ENCODE results near the gene NEAT1. TPM values are rescaled to one million over a fixed set of nuclear protein-coding genes. Genes with fewer than 3 reads are reported as not detected.
A peak's percentile ranks its signal among the peaks of the same experiment; 100 is the strongest.

Gene NEAT1
- total RNA-seq, 1 donor from 2014 or later, result 333 TPM

DNA sequence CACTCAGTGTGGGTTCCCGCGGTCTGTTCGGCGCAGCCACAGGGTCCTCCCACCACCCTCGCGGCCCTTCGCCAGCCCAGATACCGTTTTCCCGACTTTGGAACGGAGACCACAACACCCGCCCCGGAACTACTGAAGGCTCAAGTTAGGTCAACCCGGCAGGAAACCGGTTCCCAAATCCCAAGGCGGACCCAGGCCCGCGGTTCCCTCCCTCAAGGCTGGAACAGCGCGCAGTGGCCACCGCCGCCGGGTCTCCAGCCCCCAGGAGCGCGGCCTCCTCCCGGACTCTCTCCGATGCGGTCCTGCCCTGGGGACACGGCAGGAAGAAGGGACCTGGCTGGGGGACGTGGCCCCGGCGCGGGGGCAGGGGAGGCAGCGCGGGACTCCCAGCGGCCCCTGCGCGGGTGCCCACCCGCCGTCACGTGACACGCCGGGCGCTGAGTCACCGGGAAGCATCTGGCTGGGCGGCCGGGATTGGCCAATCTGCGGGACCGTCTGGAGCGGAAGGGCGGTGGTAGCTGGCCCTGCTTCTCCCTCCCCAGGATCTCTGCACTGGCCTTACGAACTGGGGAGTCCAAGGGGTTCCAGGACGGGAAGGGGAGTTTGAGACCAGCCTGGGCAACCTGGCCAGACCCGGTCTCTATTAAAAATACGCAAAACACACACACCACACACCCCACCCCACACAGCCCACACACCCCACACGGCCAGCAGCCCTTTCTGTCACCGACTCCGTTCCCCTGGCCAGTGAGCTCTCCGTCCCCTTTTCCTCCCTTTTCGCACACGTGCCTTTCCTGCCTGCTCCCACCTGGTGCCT is 54.8 kb downstream of the NEAT1 start:
- H3K36me3 Mint-ChIP-seq (ENCODE audit: low read depth), result no peaks in the 10 kb centered on the region
- H3K4me1 Mint-ChIP-seq (ENCODE audit: low read depth), result peaks cover 56% of the 10 kb centered on the region
- TF ChIP-seq, protein P1, sequence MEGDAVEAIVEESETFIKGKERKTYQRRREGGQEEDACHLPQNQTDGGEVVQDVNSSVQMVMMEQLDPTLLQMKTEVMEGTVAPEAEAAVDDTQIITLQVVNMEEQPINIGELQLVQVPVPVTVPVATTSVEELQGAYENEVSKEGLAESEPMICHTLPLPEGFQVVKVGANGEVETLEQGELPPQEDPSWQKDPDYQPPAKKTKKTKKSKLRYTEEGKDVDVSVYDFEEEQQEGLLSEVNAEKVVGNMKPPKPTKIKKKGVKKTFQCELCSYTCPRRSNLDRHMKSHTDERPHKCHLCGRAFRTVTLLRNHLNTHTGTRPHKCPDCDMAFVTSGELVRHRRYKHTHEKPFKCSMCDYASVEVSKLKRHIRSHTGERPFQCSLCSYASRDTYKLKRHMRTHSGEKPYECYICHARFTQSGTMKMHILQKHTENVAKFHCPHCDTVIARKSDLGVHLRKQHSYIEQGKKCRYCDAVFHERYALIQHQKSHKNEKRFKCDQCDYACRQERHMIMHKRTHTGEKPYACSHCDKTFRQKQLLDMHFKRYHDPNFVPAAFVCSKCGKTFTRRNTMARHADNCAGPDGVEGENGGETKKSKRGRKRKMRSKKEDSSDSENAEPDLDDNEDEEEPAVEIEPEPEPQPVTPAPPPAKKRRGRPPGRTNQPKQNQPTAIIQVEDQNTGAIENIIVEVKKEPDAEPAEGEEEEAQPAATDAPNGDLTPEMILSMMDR (IDR thresholded peaks at IDR 0.05), result no peak
- DNase-seq (ENCODE audit: low spot score), result peak; percentile 99
- H3K27me3 Mint-ChIP-seq (ENCODE audit: low read depth), result no peaks in the 10 kb centered on the region
- no peaks in the 10 kb centered on the region for H3K9me3 Mint-ChIP-seq (ENCODE audit: low read depth)
- peak overlapping the region; percentile 86 for H3K4me3 Mint-ChIP-seq (ENCODE audit: unreplicated experiment)
- H3K27ac Mint-ChIP-seq (ENCODE audit: unreplicated experiment), result peak overlapping the region; percentile 99

DNA sequence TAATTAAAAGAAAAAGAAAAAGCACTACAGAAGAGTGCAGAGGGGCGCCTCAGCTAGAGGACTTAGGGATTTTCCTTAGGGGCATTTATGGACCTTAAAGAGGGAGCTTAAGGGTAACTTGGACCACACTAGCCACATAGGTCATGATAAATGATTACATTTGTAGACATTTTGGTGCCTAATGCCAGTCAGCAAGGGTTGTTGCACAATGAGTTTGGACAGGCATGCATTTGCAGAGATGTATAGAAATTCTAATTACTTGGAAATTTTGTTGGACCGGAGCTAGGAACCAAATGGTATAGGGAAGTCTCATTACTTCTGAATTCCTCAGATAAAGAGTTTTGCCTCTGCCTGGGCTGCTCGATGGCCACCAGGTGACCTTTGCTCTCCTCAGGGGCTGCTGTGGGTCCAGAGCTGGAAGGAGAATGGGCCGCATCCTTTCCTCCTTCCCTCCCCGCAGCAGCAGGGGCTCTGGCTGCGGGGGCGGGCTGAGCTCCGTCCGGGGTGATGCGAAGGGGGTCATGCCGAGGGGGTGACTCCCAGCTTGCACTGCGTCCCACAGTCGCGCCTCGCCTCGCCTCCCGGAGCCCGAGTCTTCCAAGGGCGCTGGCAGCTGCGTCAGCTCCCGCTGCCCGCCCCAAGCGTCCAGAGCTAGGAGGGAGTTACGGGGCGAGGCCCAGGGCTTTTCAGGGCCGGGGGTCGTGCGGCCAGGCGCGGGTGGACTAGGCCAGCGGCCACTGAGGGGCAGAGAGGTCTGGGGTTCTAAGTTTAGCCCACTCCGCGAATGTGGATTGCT is 56.0 kb downstream of the NEAT1 start:
- no peaks in the 10 kb centered on the region for H3K36me3 Mint-ChIP-seq (ENCODE audit: low read depth)
- TF ChIP-seq, protein P1 (IDR thresholded peaks at IDR 0.05), result no peak
- no peaks in the 10 kb centered on the region for H3K9me3 Mint-ChIP-seq (ENCODE audit: low read depth)
- peak overlapping the region; percentile 91 for H3K27ac Mint-ChIP-seq (ENCODE audit: unreplicated experiment)
- no peak overlapping the region for H3K4me3 Mint-ChIP-seq (ENCODE audit: unreplicated experiment)
- peak; percentile 92 for DNase-seq (ENCODE audit: low spot score)
- peaks cover 50% of the 10 kb centered on the region for H3K4me1 Mint-ChIP-seq (ENCODE audit: low read depth)
- H3K27me3 Mint-ChIP-seq (ENCODE audit: low read depth), result no peaks in the 10 kb centered on the region

DNA sequence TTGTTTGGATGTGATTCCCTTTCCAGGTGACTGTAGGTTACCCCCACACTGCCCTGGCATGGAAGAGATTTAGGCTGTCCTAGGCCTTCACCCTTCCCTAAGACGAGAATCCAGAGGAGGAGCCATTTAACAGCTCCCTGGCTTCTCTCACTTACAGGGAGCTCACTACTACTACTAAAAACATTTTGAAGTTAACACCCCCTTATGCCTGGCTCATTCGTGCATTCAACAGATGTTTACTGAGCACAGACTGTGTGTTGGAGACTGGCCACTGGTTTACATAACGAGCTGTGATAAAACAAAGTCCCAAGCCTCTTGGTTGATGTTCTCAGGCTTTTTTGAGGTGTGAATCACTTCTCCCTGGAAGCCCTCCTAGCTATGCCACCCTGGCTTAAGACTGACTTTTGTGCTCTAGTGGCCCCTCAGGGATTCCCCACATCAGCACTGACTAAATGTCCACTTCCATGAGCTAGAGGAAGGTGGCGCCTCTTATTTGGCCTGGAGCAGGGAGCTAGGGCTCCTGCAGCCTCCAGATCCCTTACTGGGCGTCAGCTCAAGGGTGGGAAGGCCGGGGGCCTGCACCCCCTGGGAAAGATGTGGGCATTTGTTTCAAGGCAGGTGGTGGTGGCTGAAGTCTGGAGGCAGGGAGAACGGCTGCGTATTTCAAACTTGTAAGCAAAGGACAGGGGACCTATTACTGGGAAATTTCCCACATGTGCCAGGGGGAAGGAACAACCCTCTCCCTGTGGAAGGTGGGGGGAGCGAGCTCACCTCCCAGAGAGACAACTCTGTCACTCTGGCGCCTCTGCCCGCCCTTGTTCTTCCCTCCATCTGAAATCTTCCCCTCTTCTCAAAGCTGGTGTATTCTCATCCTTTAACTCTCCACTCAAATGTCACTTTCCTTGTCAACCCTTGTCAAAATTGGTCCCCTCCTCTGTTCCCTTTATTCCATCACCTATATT is 56.9 kb downstream of the NEAT1 start:
- Mint-ChIP-seq H3K27me3 (ENCODE audit: low read depth) (no peaks in the 10 kb centered on the region), H3K4me3 (ENCODE audit: unreplicated experiment) (peak overlapping the region; percentile 26), H3K36me3 (ENCODE audit: low read depth) (no peaks in the 10 kb centered on the region), H3K4me1 (ENCODE audit: low read depth) (peaks cover 55% of the 10 kb centered on the region), H3K9me3 (ENCODE audit: low read depth) (no peaks in the 10 kb centered on the region), H3K27ac (ENCODE audit: unreplicated experiment) (peak overlapping the region; percentile 91)
- TF ChIP-seq, protein P1 (IDR thresholded peaks at IDR 0.05), result peak; percentile 71
- peak; percentile 59 for DNase-seq (ENCODE audit: low spot score)

DNA sequence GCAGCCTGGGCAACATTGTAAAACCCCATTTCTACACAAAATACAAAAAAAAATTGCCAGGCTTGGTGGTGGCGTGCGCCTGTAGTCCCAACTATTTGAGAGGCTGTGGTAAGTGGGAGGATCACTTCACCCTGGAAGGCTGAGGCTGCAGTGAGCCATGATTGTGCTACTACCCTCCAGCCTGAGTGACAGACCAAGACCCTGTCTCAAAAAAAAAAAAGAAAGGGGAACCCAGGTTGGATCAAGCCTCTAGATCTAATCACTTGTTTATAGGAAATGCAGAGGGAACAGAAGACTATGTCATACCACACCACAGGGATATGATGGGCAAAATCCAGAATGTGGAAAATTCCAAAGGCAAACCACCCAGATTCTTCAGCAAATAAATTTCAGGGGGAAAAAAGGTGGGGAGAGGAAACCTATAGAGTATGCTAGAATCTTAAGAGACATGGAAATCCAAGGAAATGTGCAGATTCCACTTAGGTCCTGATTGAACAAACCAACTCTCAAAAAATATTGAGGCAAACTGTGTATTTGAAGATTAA is 59.8 kb downstream of the NEAT1 start:
- no peak overlapping the region for H3K4me3 Mint-ChIP-seq (ENCODE audit: unreplicated experiment)
- DNase-seq (ENCODE audit: low spot score), result no peak
- TF ChIP-seq, protein P1 (IDR thresholded peaks at IDR 0.05), result no peak
- no peaks in the 10 kb centered on the region for H3K36me3 Mint-ChIP-seq (ENCODE audit: low read depth)
- no peaks in the 10 kb centered on the region for H3K27me3 Mint-ChIP-seq (ENCODE audit: low read depth)
- no peaks in the 10 kb centered on the region for H3K9me3 Mint-ChIP-seq (ENCODE audit: low read depth)
- H3K27ac Mint-ChIP-seq (ENCODE audit: unreplicated experiment), result peak overlapping the region; percentile 93
- peaks cover 70% of the 10 kb centered on the region for H3K4me1 Mint-ChIP-seq (ENCODE audit: low read depth)
